Endothelial cell of umbilical vein (primary cell): ENCODE data around the gene CCDC7.

Source experiments
- CTCF ChIP-seq, 2 donors: IDR thresholded peaks; 1 replicate in 1 of 2; 2 replicates in 1 of 2; pipeline ENCODE4 v1.5.1; 2011; ENCODE audit warnings: low read length in 2 of 2, mild to moderate bottlenecking in 2 of 2, moderate library complexity in 2 of 2, control low read depth in 1 of 2, inconsistent platforms in 1 of 2, low read depth in 1 of 2; ENCODE audit not compliant: insufficient read depth in 1 of 2; ENCODE audit errors: extremely low read depth in 1 of 2
- EZH2 ChIP-seq: IDR thresholded peaks from 2 replicates; pipeline ENCODE4 v1.6.1; 2012; ENCODE audit warnings: borderline replicate concordance, low read depth, mild to moderate bottlenecking, moderate library complexity, low read length, inconsistent platforms; ENCODE audit not compliant: severe bottlenecking
- JUN ChIP-seq: IDR thresholded peaks from 2 replicates; pipeline ENCODE4 v1.6.1; 2011; ENCODE audit warnings: borderline replicate concordance, low read depth; ENCODE audit not compliant: insufficient read length, insufficient read depth
- MAX ChIP-seq: IDR thresholded peaks from 2 replicates; pipeline ENCODE4 v1.6.1; 2011; ENCODE audit not compliant: insufficient read depth, insufficient read length
- MYC ChIP-seq: IDR thresholded peaks from one replicate; pipeline ENCODE4 v1.6.1; 2011; ENCODE audit warnings: mild to moderate bottlenecking, low read depth, low read length
- POLR2A ChIP-seq: IDR thresholded peaks from 2 replicates; pipeline ENCODE4 v1.6.1; 2012; ENCODE audit warnings: low read depth, mild to moderate bottlenecking, control low read depth, low read length
- POLR2AphosphoS5 ChIP-seq: IDR thresholded peaks from 2 replicates; pipeline ENCODE4 v1.6.1; 2012; ENCODE audit warnings: low read depth, mild to moderate bottlenecking, control low read depth, low read length, moderate library complexity; ENCODE audit not compliant: insufficient read depth

- TF ChIP-seq CTCF (IDR thresholded peaks at IDR 0.05; ENCODE audit: extremely low read depth in 1 of 2, insufficient read depth in 1 of 2, low read depth in 1 of 2, low read length in 2 of 2), result no peak
- TF ChIP-seq MYC, result no peak
- TF ChIP-seq POLR2A, result no peak
- no peak for TF ChIP-seq POLR2AphosphoS5
- no peak for TF ChIP-seq EZH2
- TF ChIP-seq MAX, result no peak
- TF ChIP-seq JUN, result no peak
These were observed 300.9 kb downstream of the CCDC7 start for GRCh38 chr10:32746869-32747268.
